IMR-90 (cell line): ENCODE measurements around the gene KRTAP10-9. TPM values are rescaled to one million over a fixed set of nuclear protein-coding genes. Genes with fewer than 3 reads are reported as not detected.
A peak's percentile ranks its signal among the peaks of the same experiment; 100 is the strongest.

Experiments used
- ATAC-seq: fragments of 200-7000 bp; cut with Tn5 transposase; 2 replicates; pipeline ENCODE4 v1.9.1; 2020; ENCODE audit warnings: low read depth, mild to moderate bottlenecking, moderate library complexity
- BruUV-seq: library from RNA; stranded (reverse); fragments of 400-500 nt; replicated peaks from 2 replicates; lab custom pipeline; 2021; lab: Mats Ljungman, UMichigan
- CTCF ChIA-PET: fragments of 300-600 bp; formaldehyde crosslinking; extraction: SDS; loops from one replicate; lab custom pipeline; 2021; ENCODE audit warnings: antibody characterized with exemption; lab: Yijun Ruan, JAX
- POLR2A ChIA-PET: fragments of 300-600 bp; sonication (Branson Sonifier 250); formaldehyde crosslinking; loops from one replicate; lab custom pipeline; 2022; ENCODE audit warnings: antibody characterized with exemption; ENCODE audit not compliant: unreplicated experiment; lab: Charles Lee
- DNase-seq: peaks from one replicate; pipeline ENCODE4 v3.0.0; 2013
- H2AFZ ChIP-seq: replicated peaks from 2 replicates; pipeline ENCODE3; 2013; ENCODE audit warnings: low read length, mild to moderate bottlenecking; ENCODE audit not compliant: poor library complexity
- H2AK5ac ChIP-seq: 2 replicates; pipeline ENCODE4 v1.6.1; 2013; ENCODE audit warnings: low read depth, low read length, inconsistent platforms
- H2AK9ac ChIP-seq: replicated peaks from 2 replicates; pipeline ENCODE3; 2013; ENCODE audit warnings: mild to moderate bottlenecking, low read depth, low read length, moderate library complexity; ENCODE audit not compliant: poor library complexity
- H2BK120ac ChIP-seq: 2 replicates; pipeline ENCODE4 v1.6.1; 2013; ENCODE audit warnings: low read depth, low read length, inconsistent platforms
- H2BK15ac ChIP-seq: 3 replicates; pipeline ENCODE4 v1.6.1; 2013; ENCODE audit warnings: low read depth, low read length, inconsistent platforms
- H2BK20ac ChIP-seq: 2 replicates; pipeline ENCODE4 v1.6.1; 2013; ENCODE audit warnings: low read depth, mild to moderate bottlenecking, inconsistent platforms, low read length, moderate library complexity
- H2BK5ac ChIP-seq: 2 replicates; pipeline ENCODE4 v1.6.1; 2013; ENCODE audit warnings: mild to moderate bottlenecking, low read depth, low read length, inconsistent platforms; ENCODE audit not compliant: poor library complexity, severe bottlenecking
- H3K14ac ChIP-seq: replicated peaks from 2 replicates; pipeline ENCODE4 v1.6.1; 2013; ENCODE audit warnings: low read depth, low read length, inconsistent platforms
- H3K18ac ChIP-seq: 2 replicates; pipeline ENCODE4 v1.6.1; 2013; ENCODE audit warnings: low read depth, low read length, control low read depth
- H3K23ac ChIP-seq: 2 replicates; pipeline ENCODE4 v1.6.1; 2013; ENCODE audit warnings: low read depth, low read length, inconsistent platforms
- H3K27ac ChIP-seq: 2 replicates; pipeline ENCODE4 v1.5.1; 2013; ENCODE audit warnings: mild to moderate bottlenecking, control low read depth, low read length; ENCODE audit not compliant: insufficient read depth
- H3K27me3 ChIP-seq: 2 replicates; pipeline ENCODE4 v1.6.1; 2013; ENCODE audit warnings: low read length; ENCODE audit not compliant: control insufficient read depth, insufficient read depth
- H3K36me3 ChIP-seq: 2 replicates; pipeline ENCODE4 v1.6.1; 2013; ENCODE audit warnings: low read length, mixed read lengths; ENCODE audit not compliant: control insufficient read depth, insufficient read depth
- H3K4ac ChIP-seq: 2 replicates; pipeline ENCODE4 v1.6.1; 2013; ENCODE audit warnings: low read depth, low read length, inconsistent platforms
- H3K4me1 ChIP-seq: 2 replicates; pipeline ENCODE4 v1.6.1; 2013; ENCODE audit warnings: low read length, mixed read lengths; ENCODE audit not compliant: control insufficient read depth, insufficient read depth
- H3K4me2 ChIP-seq: 2 replicates; pipeline ENCODE4 v1.6.1; 2013; ENCODE audit warnings: low read depth, mild to moderate bottlenecking, control low read depth, low read length, moderate library complexity
- H3K4me3 ChIP-seq: 2 replicates; pipeline ENCODE4 v1.5.1; 2013; ENCODE audit warnings: low read depth, mild to moderate bottlenecking, control low read depth, low read length, moderate library complexity; ENCODE audit not compliant: insufficient read depth
- H3K56ac ChIP-seq: 2 replicates; pipeline ENCODE4 v1.6.1; 2013; ENCODE audit warnings: low read length, inconsistent platforms; ENCODE audit not compliant: insufficient read depth; ENCODE audit errors: extremely low read depth
- H3K79me1 ChIP-seq, 2 experiments: 2 replicates each; pipeline ENCODE4 v1.6.1; 2013; ENCODE audit warnings: low read length in 2 of 2, inconsistent platforms in 1 of 2, low read depth in 1 of 2
- H3K9ac ChIP-seq: 2 replicates; pipeline ENCODE4 v1.6.1; 2013; ENCODE audit warnings: low read depth, low read length, control low read depth
- H3K9me1 ChIP-seq: 2 replicates; pipeline ENCODE4 v1.6.1; 2013; ENCODE audit warnings: low read length, inconsistent platforms; ENCODE audit not compliant: insufficient read depth
- H3K9me3 ChIP-seq: 2 replicates; pipeline ENCODE4 v1.6.1; 2013; ENCODE audit warnings: low read length; ENCODE audit not compliant: control insufficient read depth, insufficient read depth
- H4K20me1 ChIP-seq: 2 replicates; pipeline ENCODE4 v1.6.1; 2013; ENCODE audit warnings: low read length, inconsistent platforms; ENCODE audit not compliant: insufficient read depth
- H4K5ac ChIP-seq: 2 replicates; pipeline ENCODE4 v1.6.1; 2013; ENCODE audit warnings: mild to moderate bottlenecking, low read depth, low read length, control low read depth
- H4K8ac ChIP-seq, 2 experiments: 2 replicates each; pipeline ENCODE4 v1.6.1; 2013; ENCODE audit warnings: low read depth in 2 of 2, low read length in 2 of 2, control low read depth in 1 of 2, inconsistent platforms in 1 of 2
- H4K91ac ChIP-seq: 2 replicates; pipeline ENCODE4 v1.6.1; 2013; ENCODE audit warnings: low read depth, low read length, inconsistent platforms; ENCODE audit not compliant: insufficient read depth
- CEBPB ChIP-seq: IDR thresholded peaks from 2 replicates; pipeline ENCODE4 v1.6.1; 2012; ENCODE audit warnings: low read depth, low read length, improper control_type of control experiment
- CHD1 ChIP-seq: IDR thresholded peaks from 2 replicates; pipeline ENCODE4 v1.6.1; 2012; ENCODE audit warnings: low read depth, low read length, improper control_type of control experiment
- CTCF ChIP-seq: conservative IDR thresholded peaks from 2 replicates; pipeline ENCODE4 v1.5.1; 2012; ENCODE audit warnings: mild to moderate bottlenecking, low read depth, low read length, improper control_type of control experiment
- FOS ChIP-seq: fragments of 150-350 bp; IDR thresholded peaks from 2 replicates; pipeline ENCODE4 v1.6.1; 2016; ENCODE audit warnings: low read depth, low read length
- MAFK ChIP-seq: IDR thresholded peaks from 2 replicates; pipeline ENCODE4 v1.6.1; 2012; ENCODE audit warnings: low read depth, low read length, improper control_type of control experiment
- MXI1 ChIP-seq: IDR thresholded peaks from 2 replicates; pipeline ENCODE4 v1.6.1; 2012; ENCODE audit warnings: low read depth, mild to moderate bottlenecking, low read length, moderate library complexity, borderline replicate concordance
- POLR2A ChIP-seq: IDR thresholded peaks from 2 replicates; pipeline ENCODE4 v1.6.1; 2012; ENCODE audit warnings: mild to moderate bottlenecking, low read depth, low read length
- RAD21 ChIP-seq: IDR thresholded peaks from 2 replicates; pipeline ENCODE4 v1.6.1; 2012; ENCODE audit warnings: low read length, improper control_type of control experiment
- RCOR1 ChIP-seq: IDR thresholded peaks from 2 replicates; pipeline ENCODE4 v1.6.1; 2012; ENCODE audit warnings: mild to moderate bottlenecking, low read length, improper control_type of control experiment; ENCODE audit not compliant: insufficient replicate concordance
- SMC3 ChIP-seq: fragments of 150-350 bp; IDR thresholded peaks from 2 replicates; pipeline ENCODE4 v1.6.1; 2016; ENCODE audit warnings: low read depth, mild to moderate bottlenecking, antibody characterized with exemption, low read length, moderate library complexity
- WGBS, 2 experiments: methylation state at CpG; one replicate each; pipeline versions ENCODE4 v1.1.5 to v1.1.7; 2013; ENCODE audit warnings: missing lambda C conversion rate in 2 of 2; ENCODE audit not compliant: insufficient read length in 1 of 2; ENCODE audit errors: extremely low coverage in 2 of 2; 5-methylcytosine and 5-hydroxymethylcytosine counted together
- dilution Hi-C: fragments of 300-500 bp; cut with HindIII; formaldehyde crosslinking; loops from one replicate; pipeline ENCODE4 v1.14.3; 2018; ENCODE audit warnings: low sequenced_read_pairs; ENCODE audit not compliant: unreplicated experiment
- in situ Hi-C: fragments of 300-500 bp; cut with MboI; formaldehyde crosslinking; loops from 3 replicates; pipeline ENCODE4 v1.14.3; 2019; ENCODE audit warnings: low sequenced_read_pairs, inconsistent platforms, mixed read lengths
- intact Hi-C: fragments of 100-400 bp; cut with micrococcal nuclease; formaldehyde crosslinking; loops from 2 replicates; pipeline ENCODE4 v1.10.0; 2022
- polyA plus RNA-seq, 3 experiments: library from polyadenylated mRNA; depleted of rRNA; stranded (reverse); fragments of >200 nt; gene quantifications; 2 replicates each; pipeline ENCODE4 v1.2.3, GENCODE V29; 2012; ENCODE audit warnings: low replicate concordance in 1 of 3
- total RNA-seq: library from RNA; depleted of rRNA; stranded (reverse); fragments of >200 nt; gene quantifications from 2 replicates; pipeline ENCODE4 v1.2.3, GENCODE V29; 2012
- TF ChIP-seq, protein P1 (sequence below): fragments of 150-350 bp; IDR thresholded peaks from 2 replicates; pipeline ENCODE4 v1.6.1; 2017; ENCODE audit warnings: mild to moderate bottlenecking, antibody characterized with exemption, low read length, low read depth
- TF ChIP-seq, protein P2 (sequence below): fragments of 150-350 bp; IDR thresholded peaks from 2 replicates; pipeline ENCODE4 v1.6.1; 2016; ENCODE audit warnings: low read depth, mild to moderate bottlenecking, low read length, moderate library complexity, borderline replicate concordance

The KRTAP10-9 gene
- total and polyA plus RNA-seq, 2 of the 4 experiments (the other 2 are of a cell fraction) = not detected

DNA sequence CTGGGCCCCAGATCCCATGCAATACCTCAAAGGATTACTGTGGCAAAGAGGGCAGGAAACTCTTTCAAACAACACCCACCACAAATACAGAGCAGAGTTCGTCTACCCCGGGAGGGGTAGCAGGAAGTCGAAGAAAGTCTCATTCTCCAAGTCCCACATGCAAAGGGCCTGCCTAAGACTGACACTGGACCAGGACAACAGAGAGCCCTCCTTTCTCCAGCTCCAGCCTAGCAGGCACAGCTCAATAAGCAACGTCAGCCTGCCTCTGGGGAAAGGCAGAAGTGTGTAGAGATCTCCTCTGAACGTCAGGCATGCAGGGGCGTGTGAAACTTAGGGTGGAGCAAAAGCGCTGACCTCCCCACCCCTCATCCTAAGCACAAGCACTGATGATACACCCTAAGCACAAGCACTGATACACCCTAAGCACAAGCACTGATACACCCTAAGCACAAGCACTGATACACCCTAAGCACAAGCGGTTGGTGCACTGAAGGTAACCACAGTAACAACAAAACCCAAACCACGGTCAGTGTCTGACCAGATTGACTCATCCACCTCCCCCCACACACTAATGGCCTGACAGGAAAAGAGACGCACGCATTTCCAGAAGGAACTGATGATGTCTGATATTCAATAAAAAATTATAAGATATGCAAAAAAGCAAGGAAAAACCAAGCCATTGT is 32.2 kb downstream of the KRTAP10-9 start:
- in situ Hi-C loops = no loop called here
- intact Hi-C loops = loop anchor here (10.0 kb wide), 1 partner anchor 56 kb away; the partner anchor contains the start of gene TSPEAR
- Histone ChIP-seq H4K8ac (no peak overlapping the region), H2AFZ (peak overlapping the region; percentile 14), H2AK5ac (no peak overlapping the region), H3K9me3 (peaks cover 3% of the 10 kb centered on the region), H4K91ac (no peak overlapping the region), H2BK120ac (no peak overlapping the region), H3K4ac (no peak overlapping the region), H2BK5ac (no peak overlapping the region), H3K36me3 (no peaks in the 10 kb centered on the region), H4K20me1 (no peaks in the 10 kb centered on the region), H3K56ac (no peak overlapping the region), H3K9ac (no peak overlapping the region), H2BK15ac (no peak overlapping the region), H2AK9ac (no peak overlapping the region), H3K4me3 (no peak overlapping the region), H3K27ac (no peak overlapping the region), H3K4me1 (no peaks in the 10 kb centered on the region), H3K9me1 (no peaks in the 10 kb centered on the region), H3K4me2 (no peak overlapping the region), H2BK20ac (no peak overlapping the region), H4K5ac (no peak overlapping the region), H3K14ac (no peak overlapping the region), H3K23ac (no peak overlapping the region), H3K27me3 (peaks cover 2% of the 10 kb centered on the region; the same call in 1 of the 2 replicates), H3K79me1 (no peaks in the 10 kb centered on the region), H3K18ac (no peak overlapping the region)
- no TSS peak for BruUV-seq
- dilution Hi-C loops = no loop called here
- DNase-seq = no peak
- WGBS, 2 experiments = no CpG with 5 or more reads among the region's 11 CpGs
- no peak for TF ChIP-seq FOS
- TF ChIP-seq MAFK = no peak
- TF ChIP-seq CEBPB = no peak
- TF ChIP-seq, protein P1, sequence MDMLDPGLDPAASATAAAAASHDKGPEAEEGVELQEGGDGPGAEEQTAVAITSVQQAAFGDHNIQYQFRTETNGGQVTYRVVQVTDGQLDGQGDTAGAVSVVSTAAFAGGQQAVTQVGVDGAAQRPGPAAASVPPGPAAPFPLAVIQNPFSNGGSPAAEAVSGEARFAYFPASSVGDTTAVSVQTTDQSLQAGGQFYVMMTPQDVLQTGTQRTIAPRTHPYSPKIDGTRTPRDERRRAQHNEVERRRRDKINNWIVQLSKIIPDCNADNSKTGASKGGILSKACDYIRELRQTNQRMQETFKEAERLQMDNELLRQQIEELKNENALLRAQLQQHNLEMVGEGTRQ = no peak
- no peak for TF ChIP-seq SMC3
- TF ChIP-seq CTCF = no peak
- TF ChIP-seq CHD1 = no peak
- no peak for TF ChIP-seq RCOR1
- TF ChIP-seq MXI1 = no peak
- TF ChIP-seq POLR2A = no peak
- TF ChIP-seq, protein P2, sequence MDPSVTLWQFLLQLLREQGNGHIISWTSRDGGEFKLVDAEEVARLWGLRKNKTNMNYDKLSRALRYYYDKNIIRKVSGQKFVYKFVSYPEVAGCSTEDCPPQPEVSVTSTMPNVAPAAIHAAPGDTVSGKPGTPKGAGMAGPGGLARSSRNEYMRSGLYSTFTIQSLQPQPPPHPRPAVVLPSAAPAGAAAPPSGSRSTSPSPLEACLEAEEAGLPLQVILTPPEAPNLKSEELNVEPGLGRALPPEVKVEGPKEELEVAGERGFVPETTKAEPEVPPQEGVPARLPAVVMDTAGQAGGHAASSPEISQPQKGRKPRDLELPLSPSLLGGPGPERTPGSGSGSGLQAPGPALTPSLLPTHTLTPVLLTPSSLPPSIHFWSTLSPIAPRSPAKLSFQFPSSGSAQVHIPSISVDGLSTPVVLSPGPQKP = no peak
- no peak for TF ChIP-seq RAD21
- ChIA-PET CTCF (no interaction called here), POLR2A (no interaction called here)
- ATAC-seq = no peak
